ENCODE data around the gene PREX1.

Gene PREX1

DNA sequence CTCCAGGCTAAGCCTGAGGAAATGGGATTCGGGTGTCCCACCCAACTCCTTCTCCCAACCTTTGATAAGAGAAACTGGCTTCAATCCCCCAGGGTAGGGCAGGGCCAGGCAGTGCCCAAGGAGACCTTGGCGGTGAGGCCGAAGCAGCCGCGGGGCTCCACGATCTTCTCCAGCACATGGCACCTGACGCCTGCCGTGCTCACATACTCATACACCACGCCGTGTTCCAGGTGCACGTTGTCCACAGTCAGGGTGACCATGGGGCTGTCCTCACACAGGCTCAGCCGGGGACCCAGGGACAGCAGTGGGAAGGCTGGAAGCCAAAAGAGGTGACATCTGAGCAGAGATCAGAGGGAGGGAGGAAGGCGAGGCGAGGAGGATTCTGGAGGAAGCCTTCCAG is 176.5 kb downstream of the PREX1 start:
- no peak for DNase-seq

DNA sequence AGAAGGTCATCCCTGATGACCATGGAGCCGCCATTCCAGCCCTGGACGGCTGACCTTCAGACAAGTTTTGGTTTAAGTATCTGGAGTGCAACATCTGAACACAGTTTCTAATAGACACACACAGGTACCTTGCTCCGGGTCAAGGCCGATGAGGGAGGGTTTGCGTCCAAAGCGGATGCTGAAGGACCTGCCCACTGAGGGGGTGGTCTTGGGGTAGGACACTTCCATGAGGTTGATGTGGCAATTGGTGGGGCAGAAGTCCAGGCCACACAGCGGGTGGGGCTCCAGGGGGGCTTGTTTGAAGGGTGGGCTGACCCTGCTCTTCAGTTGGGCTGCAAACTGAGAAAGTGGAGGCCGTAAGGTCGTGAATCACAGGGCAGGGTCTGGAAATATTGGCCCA is 177.9 kb downstream of the PREX1 start:
- no peak for DNase-seq

DNA sequence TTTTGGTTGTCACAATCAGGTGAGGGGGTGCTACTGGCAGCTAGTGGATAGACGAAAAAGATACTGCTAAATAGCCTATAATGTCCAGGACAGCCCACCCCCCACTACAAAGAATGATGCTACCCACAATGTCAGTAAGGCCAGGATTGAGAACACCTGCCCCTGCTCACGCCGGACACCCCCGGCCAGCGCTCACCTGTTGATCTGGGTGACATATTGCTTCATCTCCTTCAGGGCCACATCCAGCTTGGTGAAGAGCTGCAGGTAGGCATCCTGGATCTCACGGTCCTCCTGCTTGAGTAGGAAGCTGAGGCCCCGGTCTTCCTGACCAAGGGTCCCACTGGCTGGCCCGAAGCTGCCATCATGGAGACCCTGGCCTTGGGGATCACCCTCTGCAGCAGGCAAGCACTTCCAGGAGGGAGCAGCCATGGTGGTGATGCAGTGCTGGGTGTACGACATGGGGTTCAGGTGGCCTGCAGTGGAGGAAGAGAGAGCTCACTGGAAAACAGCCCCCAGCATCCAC is 178.6 kb downstream of the PREX1 start:
- DNase-seq, result no peak

DNA sequence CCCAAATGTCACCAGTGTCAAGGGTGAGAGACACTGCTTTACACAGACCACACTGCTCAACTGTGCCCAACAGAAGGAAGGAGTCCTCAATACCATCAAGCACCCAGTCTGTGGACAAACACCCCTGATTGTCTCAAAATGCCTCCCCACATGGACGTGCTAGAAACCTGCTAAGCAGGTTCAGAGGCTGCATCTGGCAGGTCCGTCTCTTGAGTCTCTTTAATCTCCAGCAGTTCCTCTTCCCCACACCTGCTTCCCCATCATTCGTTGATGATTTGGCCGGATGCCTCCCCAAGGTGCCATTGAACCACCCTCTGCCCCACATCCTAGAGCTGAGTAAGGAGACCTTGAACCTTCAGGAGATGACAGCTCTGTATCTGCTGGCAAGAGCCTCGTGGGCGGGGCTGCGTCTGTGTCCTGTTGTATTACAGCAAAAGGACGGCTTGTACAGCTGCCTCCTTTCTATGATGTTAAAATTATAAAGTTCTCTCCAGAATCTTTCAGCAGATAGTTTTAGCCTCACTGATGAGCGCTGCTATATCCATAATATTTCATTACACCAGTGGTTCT is 179.2 kb downstream of the PREX1 start:
- DNase-seq, result no peak

DNA sequence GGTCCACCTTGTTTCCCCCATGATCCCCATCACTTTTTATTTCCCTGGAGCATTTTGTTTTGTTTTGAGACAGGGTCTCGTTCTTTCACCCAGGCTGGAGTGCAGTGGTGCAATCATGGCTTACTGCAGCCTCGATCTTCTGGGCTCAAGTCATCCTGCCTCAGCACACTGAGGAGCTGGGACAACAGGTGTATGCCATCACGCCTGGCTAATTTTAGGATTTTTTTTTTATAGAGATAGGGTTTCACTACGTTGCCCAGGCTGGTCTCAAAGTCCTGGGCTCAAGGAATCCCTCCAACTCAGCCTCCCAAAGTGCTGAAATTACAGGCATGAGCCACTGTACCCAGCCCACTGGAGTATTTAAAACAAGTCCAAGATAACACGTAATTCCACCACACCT is 179.9 kb downstream of the PREX1 start:
- DNase-seq, result no peak

DNA sequence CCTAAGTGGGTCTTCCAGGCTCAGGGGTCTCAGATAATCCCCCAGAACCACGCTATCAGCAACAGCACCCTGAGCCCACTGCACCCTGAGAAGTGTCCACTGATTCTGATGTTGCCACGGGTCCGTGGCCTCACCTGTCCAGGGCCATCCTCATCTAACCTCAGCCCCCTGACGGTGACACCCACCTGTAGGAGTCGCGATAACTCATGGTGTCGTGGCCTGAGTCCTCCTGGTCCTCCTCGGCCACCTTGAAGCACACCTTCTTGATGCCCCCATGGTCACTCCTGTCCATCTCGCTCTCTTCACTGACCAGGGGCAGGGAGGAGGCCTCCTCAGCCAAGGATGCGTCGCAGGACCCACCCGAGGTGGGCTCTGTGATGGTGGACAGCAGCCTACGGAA is 182.1 kb downstream of the PREX1 start:
- no peak for DNase-seq

DNA sequence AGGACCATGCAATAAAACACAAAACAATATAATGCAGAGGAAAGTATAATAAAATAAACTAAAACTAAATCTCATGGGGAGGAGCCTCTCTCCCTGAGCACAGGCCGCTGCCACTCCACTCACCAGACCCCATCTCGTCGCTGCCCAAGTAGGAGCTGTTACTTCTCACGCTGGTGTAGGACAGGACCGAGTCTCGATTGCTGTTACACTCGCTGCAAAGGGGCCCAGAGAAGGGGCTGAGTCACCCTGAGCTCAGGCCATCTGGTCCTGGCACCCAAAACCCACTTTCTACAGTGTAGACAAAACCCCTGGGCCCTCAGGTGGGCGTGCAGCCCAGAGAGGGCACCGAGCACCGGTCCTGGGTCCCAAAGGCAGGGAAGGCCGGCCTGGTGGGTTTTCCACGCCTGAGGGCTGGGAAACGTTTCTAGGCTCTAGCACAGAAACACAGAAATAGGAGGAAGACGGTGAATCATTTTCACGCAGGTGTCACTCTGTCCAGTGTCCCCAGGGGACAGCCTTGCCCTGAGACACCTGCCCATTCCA is 183.4 kb downstream of the PREX1 start:
- DNase-seq, result no peak

DNA sequence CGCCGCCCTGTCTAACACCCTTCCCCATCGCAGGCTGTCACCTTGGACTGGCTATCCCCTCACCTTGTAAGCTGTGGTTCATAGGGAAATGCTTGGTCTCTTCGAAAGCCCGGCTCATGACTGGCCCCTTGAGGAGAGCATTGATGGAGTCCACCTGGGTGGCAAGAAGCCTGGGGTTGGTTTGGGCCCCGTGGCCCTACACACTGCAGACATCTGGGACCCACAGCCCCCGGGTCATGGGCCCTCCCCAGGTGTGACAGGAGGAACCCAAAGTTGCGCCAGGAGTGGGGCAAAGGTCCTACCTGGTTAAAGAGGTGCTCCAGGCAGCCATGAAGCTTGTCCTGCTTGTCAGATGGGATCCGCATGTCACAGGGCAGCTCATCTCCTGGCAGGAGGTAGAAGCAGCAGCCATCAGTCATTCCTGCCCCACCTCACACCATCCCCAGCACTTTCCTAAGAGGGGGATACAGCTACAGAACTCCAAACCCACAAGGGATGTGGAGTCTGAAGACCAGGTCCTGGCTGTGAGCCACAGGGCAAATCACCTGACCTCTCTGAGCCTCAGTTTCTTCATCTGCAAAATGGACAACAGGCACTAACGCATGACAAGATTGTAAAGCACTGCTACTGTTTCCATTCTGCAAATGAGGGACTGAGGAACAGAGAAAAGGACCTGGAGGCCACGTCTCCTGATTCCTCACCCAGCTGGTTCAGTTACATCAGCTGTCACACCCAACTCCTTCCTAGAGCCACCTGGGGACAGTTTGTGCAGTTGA is 185.5 kb downstream of the PREX1 start:
- DNase-seq, result no peak

DNA sequence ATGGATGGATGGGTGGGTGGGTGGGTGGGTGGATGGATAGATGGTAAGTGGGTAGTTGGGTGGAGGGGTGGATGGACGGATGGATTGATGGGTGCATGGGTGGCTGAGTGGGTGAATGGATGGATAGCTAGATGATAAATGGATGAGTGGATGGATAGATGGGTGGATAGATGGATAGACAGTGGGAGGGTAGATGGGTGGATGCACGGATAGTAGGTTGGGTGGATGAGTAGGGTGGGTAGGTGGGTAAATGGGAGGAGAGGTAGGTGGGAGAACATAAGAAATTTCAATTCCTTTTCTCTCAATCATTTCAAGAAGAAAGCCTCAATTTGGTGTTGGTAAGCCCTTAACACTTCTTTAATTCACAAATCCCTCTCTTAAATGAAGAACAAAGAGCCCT is 186.9 kb downstream of the PREX1 start:
- DNase-seq, result no peak

DNA sequence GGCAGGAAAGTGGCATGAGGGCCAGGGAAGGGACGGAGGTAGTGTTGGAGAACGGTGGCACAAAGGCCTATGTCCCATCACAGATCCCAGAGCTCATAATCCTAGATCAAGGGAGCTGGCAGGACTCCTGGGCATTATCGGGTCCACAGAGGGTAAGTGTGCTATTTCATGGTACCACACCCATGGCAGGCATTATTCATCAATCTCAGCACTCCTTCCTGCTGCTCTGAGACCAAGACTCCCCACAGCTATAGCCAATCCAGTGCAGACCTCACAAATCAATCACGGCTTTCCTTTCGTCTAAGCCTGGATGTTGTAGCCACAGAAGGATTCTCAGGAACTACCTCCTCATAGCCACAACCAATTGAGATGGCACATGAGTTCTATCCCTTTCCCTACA is 187.9 kb downstream of the PREX1 start:
- no peak for DNase-seq

DNA sequence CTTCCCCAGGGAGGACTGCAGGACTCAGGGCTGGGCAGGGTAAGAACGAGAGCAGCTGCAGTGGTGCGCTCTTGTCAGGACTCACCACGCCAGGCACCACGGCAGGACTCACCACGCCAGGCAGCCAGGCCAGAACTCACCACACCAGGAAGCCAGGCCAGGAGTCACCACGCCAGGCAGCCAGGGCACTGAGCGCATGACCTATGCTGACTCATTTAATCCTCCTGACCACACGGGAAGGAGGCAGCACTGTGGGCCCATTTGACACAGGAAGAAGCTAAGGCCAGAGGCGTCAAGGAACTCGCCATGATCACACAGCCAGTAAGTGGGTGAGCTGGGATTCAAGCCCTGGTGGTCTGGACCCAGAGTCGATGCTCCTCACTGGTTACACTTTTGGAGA is 189.3 kb downstream of the PREX1 start:
- no peak for DNase-seq

DNA sequence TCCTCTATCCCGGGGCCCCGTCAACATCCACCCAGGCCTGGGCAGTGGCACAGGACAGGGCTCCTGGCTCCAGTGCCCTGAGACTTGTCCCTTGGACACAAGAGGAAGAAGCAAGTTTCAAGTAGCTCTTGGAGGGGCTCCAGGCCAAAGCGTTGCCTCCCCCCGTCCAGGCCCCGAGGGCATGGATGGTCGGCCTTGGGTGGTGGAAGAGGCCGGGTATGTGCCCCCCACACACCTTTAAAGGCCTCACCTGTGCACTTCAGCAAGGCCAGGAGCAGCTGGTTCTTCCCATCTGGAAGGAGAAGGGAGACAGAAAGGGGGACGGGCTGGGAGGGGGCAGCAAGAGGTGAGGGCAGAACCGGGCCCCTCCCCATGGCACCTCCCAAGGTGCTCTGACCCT is 190.3 kb downstream of the PREX1 start:
- no peak for DNase-seq

DNA sequence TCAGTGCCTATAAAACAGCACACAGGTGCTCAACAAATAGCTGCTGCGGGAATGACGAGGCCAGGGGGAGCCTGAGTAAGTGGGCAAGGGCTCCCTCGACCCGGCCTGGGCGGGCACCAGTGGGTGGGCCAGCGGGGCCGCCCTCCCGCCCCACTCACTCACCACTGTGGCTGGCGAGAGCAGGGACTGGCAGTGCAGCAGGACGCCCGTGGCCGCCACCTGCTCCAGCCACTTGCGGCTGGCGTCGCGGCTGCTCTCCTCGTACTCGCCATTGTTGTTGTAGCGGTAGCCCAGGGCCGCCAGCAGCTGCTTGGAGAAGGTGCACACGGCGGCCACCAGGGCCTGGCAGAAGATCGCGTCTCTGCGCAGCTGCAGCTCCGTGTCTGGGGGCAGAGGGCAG is 191.5 kb downstream of the PREX1 start:
- DNase-seq, result no peak

DNA sequence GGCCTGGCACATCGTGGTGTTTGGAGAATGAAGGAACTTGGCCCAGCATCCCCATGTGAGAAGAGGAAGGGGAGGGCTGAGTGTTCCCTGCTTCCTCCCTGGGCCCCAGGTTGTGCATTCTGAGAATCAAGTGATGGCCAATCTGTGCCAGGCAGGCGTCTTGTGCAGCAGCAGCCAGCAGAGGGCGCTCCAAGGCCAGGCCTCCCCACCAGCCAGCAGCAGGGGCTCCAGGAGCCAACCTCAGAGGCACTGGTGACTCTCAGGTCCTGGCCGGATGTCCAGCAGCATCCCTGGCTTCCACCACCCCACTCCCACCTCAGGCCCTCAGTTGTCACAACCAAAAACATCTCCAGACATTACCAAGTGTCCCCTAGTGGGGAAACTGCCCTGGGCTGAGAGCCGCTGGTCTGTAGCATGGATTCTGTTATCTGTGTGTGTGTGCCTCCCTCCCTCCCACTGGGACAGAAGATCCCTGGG is 192.0 kb downstream of the PREX1 start:
- peak; percentile 44 for DNase-seq

DNA sequence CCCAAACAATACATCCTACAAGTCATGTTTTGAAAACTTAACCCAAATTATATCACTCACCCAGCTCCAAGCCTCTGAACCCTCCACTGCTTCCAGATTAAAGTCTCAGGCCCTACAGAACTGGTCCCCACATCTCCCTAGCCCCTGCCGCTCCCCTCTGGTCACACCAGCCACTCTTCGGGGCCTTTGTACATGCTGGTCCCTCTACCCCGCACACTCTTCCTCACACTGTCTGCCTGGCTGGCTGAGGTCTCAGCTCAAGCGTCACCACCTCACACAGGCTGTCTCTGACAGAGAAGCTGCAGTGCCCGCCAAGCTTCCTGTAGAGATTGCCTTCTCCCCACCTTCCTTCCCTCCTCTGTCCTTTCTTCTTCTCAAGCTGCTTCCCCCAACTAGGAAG is 192.4 kb downstream of the PREX1 start:
- DNase-seq, result no peak

DNA sequence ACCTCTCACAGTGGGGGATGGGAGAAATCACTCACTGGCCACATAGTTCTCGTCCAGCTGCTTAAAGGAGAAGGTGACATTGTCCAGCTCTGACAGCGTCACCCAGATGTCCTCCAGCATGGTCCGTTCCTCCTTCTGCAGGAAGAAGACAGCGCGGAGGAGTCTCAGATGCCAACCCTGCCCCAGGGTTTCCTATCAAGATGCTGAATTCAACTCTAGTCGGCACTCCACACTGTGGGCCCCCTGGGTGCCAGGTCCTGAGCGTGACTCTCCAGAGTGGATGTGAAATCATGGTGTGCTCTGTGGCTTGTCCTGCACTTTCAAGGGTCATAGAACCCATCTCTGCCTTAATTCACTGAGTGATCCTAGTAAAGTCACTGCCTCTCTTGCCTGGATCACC is 193.2 kb downstream of the PREX1 start:
- DNase-seq, result no peak

DNA sequence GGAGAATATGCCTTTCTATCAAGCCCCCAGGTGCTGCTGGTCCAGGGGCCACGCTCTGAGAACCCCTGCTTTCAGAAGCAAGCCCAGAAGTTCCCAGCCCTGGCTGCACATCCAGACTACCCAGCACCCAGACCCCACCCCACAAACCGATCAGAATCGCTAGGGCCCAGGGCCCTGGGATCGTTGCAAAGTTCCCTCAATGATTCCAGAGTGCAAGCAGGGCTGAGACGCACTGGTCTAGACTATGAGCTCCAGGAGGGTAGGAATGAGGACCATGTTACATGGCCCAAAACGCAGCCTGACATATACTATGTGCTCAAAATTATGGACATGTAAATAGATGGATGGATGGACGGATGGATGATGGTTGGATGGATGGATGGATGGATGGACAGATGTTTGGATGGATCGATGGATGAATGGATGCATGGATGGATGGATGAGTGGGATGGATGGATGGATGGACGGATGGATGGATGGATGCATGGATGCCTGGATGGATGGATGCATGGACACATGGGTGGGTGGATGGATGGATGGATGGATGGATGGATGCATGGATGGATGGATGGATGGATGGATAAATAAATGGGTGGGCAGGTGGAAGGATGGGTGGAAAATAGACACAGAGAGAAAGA is 194.1 kb downstream of the PREX1 start:
- no peak for DNase-seq

DNA sequence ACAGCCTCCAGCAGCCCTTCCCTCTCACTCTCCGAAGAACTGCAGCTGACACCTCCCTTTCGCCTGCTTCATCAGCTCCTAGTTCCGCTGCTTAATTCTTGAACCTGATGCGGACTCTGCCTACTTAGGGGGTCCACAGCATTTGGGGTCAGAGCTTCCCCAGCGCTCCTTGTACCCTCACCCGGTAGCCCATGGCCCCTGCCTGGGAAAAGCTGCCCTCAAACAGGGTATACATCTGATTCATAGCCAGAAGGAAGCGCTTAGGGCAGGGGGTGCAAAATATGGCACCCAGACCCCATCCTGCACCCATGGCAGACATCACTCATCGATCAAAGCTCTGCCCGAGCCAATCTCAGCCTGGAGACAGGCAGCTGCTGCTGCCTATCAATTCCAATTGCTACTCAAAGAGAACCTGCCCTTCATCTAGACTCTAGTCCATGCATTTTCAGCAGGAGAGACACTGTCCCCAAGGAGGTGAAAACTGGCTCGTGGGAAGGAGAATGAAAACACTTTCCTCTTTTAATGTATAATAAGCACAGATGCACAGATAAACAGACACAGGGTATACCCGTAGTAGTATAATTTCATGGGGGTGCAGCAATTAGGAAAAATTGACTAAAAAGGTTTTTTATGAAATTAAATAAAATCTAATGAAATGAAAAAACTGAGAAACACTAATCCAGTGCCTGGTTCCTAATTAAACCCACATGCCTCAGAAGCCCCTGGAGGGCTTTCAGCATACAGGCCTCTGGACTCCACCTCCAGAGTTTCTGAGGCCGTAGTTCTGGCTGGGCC is 194.8 kb downstream of the PREX1 start:
- DNase-seq, result no peak

DNA sequence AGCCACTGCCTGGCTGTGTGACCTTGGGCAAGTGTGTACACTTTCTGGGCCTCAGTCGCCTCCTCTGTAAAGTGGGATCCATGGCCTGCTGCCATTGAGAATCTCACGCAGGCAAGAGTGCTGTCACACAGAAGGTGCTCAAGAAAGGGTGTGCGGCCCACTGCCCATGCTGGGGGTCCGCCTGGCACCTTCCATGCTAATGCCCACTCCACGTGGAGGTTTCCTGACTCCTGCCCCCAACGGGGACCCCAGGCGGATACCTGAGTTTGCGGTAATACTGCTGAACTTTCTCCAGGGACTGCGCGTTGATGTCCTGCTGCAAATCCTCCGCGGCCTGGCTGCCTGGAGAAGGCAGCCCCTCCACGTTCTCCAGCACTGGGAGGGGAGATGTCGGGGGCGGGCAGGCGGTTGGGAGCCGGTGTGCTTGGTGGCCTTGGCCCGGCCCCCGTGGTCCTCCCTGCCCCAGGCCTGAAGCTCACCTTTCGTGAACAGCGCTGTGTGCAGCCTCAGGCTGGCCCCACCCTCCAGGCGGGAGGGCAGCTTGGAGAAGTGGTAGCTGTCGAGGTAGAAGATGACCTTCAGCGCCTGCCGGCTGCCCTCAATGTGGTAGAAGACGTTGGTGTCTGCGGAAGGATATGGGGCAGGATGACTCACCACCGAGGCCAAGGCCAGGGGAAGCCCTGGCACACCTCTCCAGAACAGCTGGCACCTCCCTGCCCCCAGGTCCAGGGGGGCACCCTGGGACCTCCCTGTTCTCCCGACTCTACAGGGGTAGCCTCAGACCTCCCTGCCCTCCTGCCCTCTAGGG is 195.6 kb downstream of the PREX1 start:
- DNase-seq, result no peak

DNA sequence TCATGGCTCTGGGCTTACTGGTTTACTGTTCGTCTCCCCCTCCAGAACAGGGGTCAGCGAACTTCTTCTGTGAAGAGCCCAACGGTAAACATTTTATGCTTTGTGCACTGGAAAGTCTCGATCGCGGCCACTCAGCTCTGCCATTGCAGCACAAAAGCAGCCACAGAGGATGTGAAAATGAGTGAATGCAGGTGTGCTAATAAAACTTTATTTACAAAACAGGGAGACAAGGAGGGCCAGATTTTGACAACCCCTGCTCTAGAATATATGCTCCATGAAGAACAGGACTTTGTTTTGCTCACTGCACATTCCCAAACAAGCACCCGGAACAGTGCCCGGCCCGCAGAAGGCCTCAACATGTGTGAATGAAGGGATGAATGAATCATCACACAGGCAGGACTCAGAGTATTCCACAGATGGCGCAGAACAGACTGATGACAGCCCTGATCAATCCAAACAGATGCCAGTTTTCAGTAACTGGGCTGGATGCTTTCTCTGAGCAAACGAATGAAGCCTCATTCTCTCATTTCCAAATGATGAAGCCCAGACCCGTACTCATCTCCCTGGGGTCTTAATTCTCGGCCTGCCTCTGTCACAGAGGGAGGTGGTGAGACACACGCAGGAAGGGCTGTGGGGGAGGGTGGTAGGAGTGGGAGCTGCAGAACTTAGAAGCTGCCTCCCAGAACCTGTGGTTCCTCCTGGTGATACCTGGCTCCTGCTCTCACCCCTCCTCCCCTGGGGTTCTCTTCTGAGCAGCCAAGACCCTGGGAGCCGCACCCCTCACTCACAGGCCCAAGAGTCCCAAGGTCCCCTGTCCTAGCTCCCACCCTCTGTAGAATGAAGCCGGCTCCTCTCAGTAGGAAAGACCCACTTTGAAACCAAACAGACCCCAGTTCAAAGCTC is 196.4 kb downstream of the PREX1 start:
- no peak for DNase-seq
